Esophagus squamous epithelium (tissue), 4 donors: ENCODE results near the gene TUBGCP4.

ENCODE experiments used
- CTCF ChIP-seq, 6 experiments: fragments of 450-650 bp in 4 of 6; fragments of 200-600 bp in 2 of 6; sonication (generic) in 2 of 6; IDR thresholded peaks; one replicate each; pipeline ENCODE4 v1.5.1; 2016 to 2019; ENCODE audit warnings: antibody characterized with exemption in 6 of 6, mild to moderate bottlenecking in 4 of 6, moderate library complexity in 4 of 6
- POLR2A ChIP-seq, 4 donors: fragments of 450-650 bp; IDR thresholded peaks; one replicate each; pipeline ENCODE4 v1.6.1; 2017; ENCODE audit warnings: antibody characterized with exemption in 4 of 4, mild to moderate bottlenecking in 4 of 4, moderate library complexity in 3 of 4

DNA sequence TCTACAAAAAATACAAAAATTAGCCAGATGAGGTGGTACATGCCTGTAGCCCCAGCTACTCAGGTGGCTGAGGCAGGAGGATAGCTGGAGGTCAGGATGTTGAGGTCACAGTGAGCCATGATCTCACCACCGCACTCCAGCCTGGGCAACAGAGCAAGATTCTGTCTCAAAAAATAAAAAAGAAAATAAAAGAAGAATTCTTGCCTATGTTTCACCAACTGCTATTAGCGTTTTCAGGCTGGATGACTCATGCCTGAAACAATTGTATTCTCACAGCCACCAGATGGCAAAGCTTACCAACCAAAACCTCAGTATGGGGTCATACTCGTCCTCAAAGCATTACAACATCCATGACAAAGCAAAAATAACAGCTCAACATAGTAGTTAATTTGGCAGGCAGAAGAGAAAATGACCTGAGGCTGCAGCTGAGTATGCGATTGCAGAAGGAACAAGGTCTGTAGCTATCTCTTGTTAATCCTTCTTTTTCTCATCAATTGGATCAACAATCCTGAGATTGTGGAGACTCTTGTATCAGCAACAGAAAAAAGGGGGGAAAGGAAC, 69.9 kb downstream of the TUBGCP4 start:
- TF ChIP-seq CTCF (IDR thresholded peaks at IDR 0.05) (peak in 5 of 6 experiments; percentile 31 to 64 (median 41)), POLR2A (IDR thresholded peaks at IDR 0.05) (no peak)
